22Rv1 (cell line): ENCODE data around the gene RAB2B.

Experiments
- ZFX ChIP-seq: fragments of 450-650 bp; IDR thresholded peaks from 2 replicates; pipeline ENCODE4 v1.6.1; 2017; ENCODE audit warnings: antibody characterized with exemption, borderline replicate concordance
- TF ChIP-seq, protein P1 (sequence below): fragments of 450-650 bp; IDR thresholded peaks from 2 replicates; pipeline ENCODE4 v1.5.1; 2017; ENCODE audit warnings: mild to moderate bottlenecking

DNA sequence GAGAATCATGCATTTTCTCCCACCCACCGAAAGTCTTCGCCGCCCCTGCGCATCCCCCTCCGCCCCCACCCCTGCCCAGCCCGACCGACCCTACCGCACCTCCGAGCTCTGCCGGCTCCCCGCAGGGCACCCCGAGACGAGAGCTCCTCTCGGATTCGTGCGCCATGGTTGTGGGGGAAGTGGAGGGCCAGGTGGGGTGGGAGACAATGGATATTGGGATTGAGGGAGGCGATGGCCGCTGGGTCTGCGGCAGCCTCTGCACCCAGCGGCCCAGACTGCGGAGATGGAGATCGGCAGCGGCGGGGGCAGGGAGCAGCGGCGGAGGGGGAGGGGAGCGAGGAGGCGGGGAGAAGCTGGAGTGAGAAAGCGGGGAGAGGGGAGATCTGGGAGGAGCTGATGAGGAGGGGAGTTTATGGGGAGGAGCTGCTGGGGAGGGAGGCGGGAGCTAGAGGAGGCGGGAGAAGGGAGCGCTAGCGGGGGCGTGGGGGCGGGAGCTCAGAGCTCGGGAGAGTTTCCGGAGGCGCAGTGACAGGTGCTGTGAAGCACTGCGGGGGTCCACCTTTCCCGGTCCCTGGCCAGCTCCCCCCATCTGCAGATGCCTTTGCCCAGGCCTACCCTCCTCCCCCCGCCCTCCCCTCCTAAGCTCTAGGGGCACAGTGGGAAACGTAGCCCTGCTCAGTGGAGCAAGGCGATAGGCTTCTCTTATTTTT is 49.4 kb upstream of the RAB2B start, which contains the start of gene SALL2:
- TF ChIP-seq, protein P1, sequence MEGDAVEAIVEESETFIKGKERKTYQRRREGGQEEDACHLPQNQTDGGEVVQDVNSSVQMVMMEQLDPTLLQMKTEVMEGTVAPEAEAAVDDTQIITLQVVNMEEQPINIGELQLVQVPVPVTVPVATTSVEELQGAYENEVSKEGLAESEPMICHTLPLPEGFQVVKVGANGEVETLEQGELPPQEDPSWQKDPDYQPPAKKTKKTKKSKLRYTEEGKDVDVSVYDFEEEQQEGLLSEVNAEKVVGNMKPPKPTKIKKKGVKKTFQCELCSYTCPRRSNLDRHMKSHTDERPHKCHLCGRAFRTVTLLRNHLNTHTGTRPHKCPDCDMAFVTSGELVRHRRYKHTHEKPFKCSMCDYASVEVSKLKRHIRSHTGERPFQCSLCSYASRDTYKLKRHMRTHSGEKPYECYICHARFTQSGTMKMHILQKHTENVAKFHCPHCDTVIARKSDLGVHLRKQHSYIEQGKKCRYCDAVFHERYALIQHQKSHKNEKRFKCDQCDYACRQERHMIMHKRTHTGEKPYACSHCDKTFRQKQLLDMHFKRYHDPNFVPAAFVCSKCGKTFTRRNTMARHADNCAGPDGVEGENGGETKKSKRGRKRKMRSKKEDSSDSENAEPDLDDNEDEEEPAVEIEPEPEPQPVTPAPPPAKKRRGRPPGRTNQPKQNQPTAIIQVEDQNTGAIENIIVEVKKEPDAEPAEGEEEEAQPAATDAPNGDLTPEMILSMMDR, result no peak
- no peak for TF ChIP-seq ZFX
